ENCODE measurements around the gene BCO1.

Gene BCO1

DNA sequence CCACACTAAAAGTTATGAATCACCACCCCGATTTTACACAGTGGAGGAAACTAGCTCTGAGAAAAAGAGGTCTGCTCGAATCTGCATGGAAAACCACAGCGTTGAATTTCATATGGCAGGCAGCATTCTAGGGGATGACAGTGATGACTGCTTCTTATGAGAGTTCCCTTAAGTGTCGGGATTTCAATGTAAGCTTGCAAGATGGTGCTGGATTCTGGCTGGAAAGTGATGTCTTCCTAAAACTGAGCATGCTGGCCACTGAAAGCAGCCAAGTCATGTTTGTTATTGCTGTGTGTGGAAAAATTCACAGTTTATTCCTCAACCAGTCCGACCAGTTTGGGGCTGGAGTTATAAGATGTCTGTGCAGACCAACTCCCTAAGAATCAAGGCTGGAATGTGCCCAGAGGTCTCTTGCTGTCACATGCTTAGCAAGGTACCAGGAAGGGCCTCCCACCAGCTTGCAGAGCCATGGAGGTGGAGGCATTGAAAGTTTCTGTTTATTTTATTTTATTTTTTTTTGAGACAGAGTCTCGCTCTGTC lies 39.1 kb downstream of the BCO1 start:
- Histone ChIP-seq H2BK5ac (ENCODE audit: low read length) (no peak overlapping the region), H2BK15ac (ENCODE audit: low read length) (no peak overlapping the region), H3K18ac (ENCODE audit: low read length) (no peak overlapping the region), H3K36me3 (replicated peaks in 1 of 2; ENCODE audit: control insufficient read depth in 2 of 2, insufficient read depth in 2 of 2, low read length in 2 of 2) (no peaks in the 10 kb centered on the region), H3K27ac (replicated peaks; ENCODE audit: low read length) (no peak overlapping the region), H2AFZ (ENCODE audit: low read length) (peak overlapping the region; percentile 13), H3K23ac (ENCODE audit: low read depth, low read length, poor library complexity) (no peak overlapping the region), H2BK12ac (ENCODE audit: low read length) (no peak overlapping the region), H3K27me3 (ENCODE audit: control insufficient read depth in 3 of 3, insufficient read depth in 3 of 3, low read depth in 1 of 3, low read length in 3 of 3) (peaks cover 0 to 7% (median 2%) of the 10 kb centered on the region in 3 experiments), H2BK120ac (ENCODE audit: low read depth, low read length) (no peak overlapping the region), H3K14ac (ENCODE audit: low read length) (no peak overlapping the region), H3K9me3 (replicated peaks in 1 of 2; ENCODE audit: control insufficient read depth in 2 of 2, insufficient read depth in 1 of 2, low read depth in 1 of 2, low read length in 2 of 2) (no peaks in the 10 kb centered on the region), H3K4ac (ENCODE audit: low read length) (no peak overlapping the region), H3K9ac (ENCODE audit: low read depth, low read length, poor library complexity) (no peak overlapping the region), H3K4me2 (ENCODE audit: insufficient read depth, low read length, poor library complexity, severe bottlenecking) (no peak overlapping the region), H4K8ac (ENCODE audit: low read depth, low read length) (no peak overlapping the region), H2AK5ac (ENCODE audit: low read depth, low read length) (no peak overlapping the region), H3K79me1 (ENCODE audit: low read depth, low read length) (no peaks in the 10 kb centered on the region), H3K4me3 (ENCODE audit: low read length in 2 of 2) (no peak overlapping the region), H3K4me1 (ENCODE audit: control insufficient read depth in 2 of 2, insufficient read depth in 1 of 2, low read depth in 1 of 2, low read length in 2 of 2) (no peaks in the 10 kb centered on the region), H4K91ac (ENCODE audit: low read depth, low read length, poor library complexity) (no peak overlapping the region)
- no CpG with 5 or more reads among the region's 6 CpGs for WGBS, 2 donors (ENCODE audit: extremely low coverage in 2 of 2, insufficient read length in 2 of 2, insufficient replicate concordance in 1 of 2)
- DNase-seq (ENCODE audit: low spot score): no peak

DNA sequence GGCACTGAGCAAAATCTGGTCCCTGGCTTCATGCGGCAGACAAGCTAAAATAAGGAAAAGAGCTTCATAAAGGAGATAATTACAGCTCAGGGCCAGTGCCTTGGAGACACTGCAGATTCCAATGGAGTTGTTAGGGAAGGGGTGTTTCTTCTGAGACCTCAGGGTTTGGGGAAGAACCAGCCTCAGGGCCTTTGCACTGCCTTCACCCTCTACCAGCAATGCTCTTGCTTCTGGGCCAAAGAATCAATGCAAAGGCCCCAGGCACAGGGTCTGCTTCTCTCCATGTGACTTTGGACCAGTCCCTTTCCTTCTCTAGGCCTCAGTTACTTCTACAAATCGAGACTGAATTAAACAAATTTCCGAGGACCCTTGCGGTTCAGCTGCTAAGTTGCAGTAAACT lies 40.0 kb downstream of the BCO1 start:
- H3K27ac ChIP-seq (replicated peaks; ENCODE audit: low read length): no peak overlapping the region
- no CpG with 5 or more reads among the region's 4 CpGs for WGBS, 2 donors (ENCODE audit: extremely low coverage in 2 of 2, insufficient read length in 2 of 2, insufficient replicate concordance in 1 of 2)

DNA sequence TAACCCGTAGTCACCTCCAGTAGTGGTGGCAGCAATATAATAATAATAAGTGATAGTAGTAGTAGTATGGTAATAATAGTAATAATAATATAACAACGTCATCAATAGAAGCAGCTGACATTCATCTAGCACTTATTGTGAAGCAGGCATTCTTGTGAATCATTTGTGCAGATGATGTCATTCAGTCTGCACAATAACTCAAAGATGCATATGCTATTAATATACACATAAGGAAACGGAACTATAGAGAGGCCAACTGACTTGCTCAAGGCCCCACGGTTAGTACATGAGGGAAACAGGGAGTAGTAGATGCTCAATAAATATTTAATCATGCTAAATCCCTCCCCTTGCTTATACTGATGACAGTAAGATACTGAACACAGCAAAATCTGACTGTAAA lies 40.9 kb downstream of the BCO1 start:
- no peak overlapping the region for H3K4me3 ChIP-seq (ENCODE audit: low read length in 2 of 2)
- H3K4me2 ChIP-seq (ENCODE audit: insufficient read depth, low read length, poor library complexity, severe bottlenecking): no peak overlapping the region
- no peak overlapping the region for H3K27ac ChIP-seq (replicated peaks; ENCODE audit: low read length)
- no peaks in the 10 kb centered on the region for H3K4me1 ChIP-seq (ENCODE audit: control insufficient read depth in 2 of 2, insufficient read depth in 1 of 2, low read depth in 1 of 2, low read length in 2 of 2)
- no peak overlapping the region for H3K14ac ChIP-seq (ENCODE audit: low read length)
- H3K9me3 ChIP-seq (replicated peaks in 1 of 2; ENCODE audit: control insufficient read depth in 2 of 2, insufficient read depth in 1 of 2, low read depth in 1 of 2, low read length in 2 of 2): no peaks in the 10 kb centered on the region
- no peak overlapping the region for H3K9ac ChIP-seq (ENCODE audit: low read depth, low read length, poor library complexity)
- peaks cover 0 to 7% (median 2%) of the 10 kb centered on the region in 3 experiments for H3K27me3 ChIP-seq (ENCODE audit: control insufficient read depth in 3 of 3, insufficient read depth in 3 of 3, low read depth in 1 of 3, low read length in 3 of 3)
- no peak for DNase-seq (ENCODE audit: low spot score)
- H3K79me1 ChIP-seq (ENCODE audit: low read depth, low read length): no peaks in the 10 kb centered on the region
- H4K91ac ChIP-seq (ENCODE audit: low read depth, low read length, poor library complexity): no peak overlapping the region
- no peak overlapping the region for H3K18ac ChIP-seq (ENCODE audit: low read length)
- no peak overlapping the region for H2BK12ac ChIP-seq (ENCODE audit: low read length)
- H3K36me3 ChIP-seq (replicated peaks in 1 of 2; ENCODE audit: control insufficient read depth in 2 of 2, insufficient read depth in 2 of 2, low read length in 2 of 2): no peaks in the 10 kb centered on the region
- H2BK15ac ChIP-seq (ENCODE audit: low read length): no peak overlapping the region
- no CpG with 5 or more reads among the region's 4 CpGs for WGBS, 2 donors (ENCODE audit: extremely low coverage in 2 of 2, insufficient read length in 2 of 2, insufficient replicate concordance in 1 of 2)
- no peak overlapping the region for H3K23ac ChIP-seq (ENCODE audit: low read depth, low read length, poor library complexity)
- H3K4ac ChIP-seq (ENCODE audit: low read length): no peak overlapping the region
- H2BK120ac ChIP-seq (ENCODE audit: low read depth, low read length): no peak overlapping the region
- H4K8ac ChIP-seq (ENCODE audit: low read depth, low read length): no peak overlapping the region
- no peak overlapping the region for H2BK5ac ChIP-seq (ENCODE audit: low read length)
- no peak overlapping the region for H2AFZ ChIP-seq (ENCODE audit: low read length)
- no peak overlapping the region for H2AK5ac ChIP-seq (ENCODE audit: low read depth, low read length)

More for the DNA sequence above, 40.0 kb downstream of the BCO1 start:
- Histone ChIP-seq H2BK5ac (ENCODE audit: low read length) (no peak overlapping the region), H3K36me3 (replicated peaks in 1 of 2; ENCODE audit: control insufficient read depth in 2 of 2, insufficient read depth in 2 of 2, low read length in 2 of 2) (no peaks in the 10 kb centered on the region), H3K23ac (ENCODE audit: low read depth, low read length, poor library complexity) (no peak overlapping the region), H3K79me1 (ENCODE audit: low read depth, low read length) (no peaks in the 10 kb centered on the region), H2AK5ac (ENCODE audit: low read depth, low read length) (no peak overlapping the region), H3K27me3 (ENCODE audit: control insufficient read depth in 3 of 3, insufficient read depth in 3 of 3, low read depth in 1 of 3, low read length in 3 of 3) (peaks cover 0 to 7% (median 2%) of the 10 kb centered on the region in 3 experiments), H2BK120ac (ENCODE audit: low read depth, low read length) (no peak overlapping the region), H3K4me2 (ENCODE audit: insufficient read depth, low read length, poor library complexity, severe bottlenecking) (no peak overlapping the region), H3K14ac (ENCODE audit: low read length) (no peak overlapping the region), H3K18ac (ENCODE audit: low read length) (no peak overlapping the region), H2AFZ (ENCODE audit: low read length) (no peak overlapping the region), H4K91ac (ENCODE audit: low read depth, low read length, poor library complexity) (no peak overlapping the region), H3K4ac (ENCODE audit: low read length) (no peak overlapping the region), H2BK12ac (ENCODE audit: low read length) (no peak overlapping the region), H3K4me1 (ENCODE audit: control insufficient read depth in 2 of 2, insufficient read depth in 1 of 2, low read depth in 1 of 2, low read length in 2 of 2) (no peaks in the 10 kb centered on the region), H4K8ac (ENCODE audit: low read depth, low read length) (no peak overlapping the region), H3K9me3 (replicated peaks in 1 of 2; ENCODE audit: control insufficient read depth in 2 of 2, insufficient read depth in 1 of 2, low read depth in 1 of 2, low read length in 2 of 2) (no peaks in the 10 kb centered on the region), H2BK15ac (ENCODE audit: low read length) (no peak overlapping the region), H3K9ac (ENCODE audit: low read depth, low read length, poor library complexity) (no peak overlapping the region), H3K4me3 (ENCODE audit: low read length in 2 of 2) (no peak overlapping the region)
- no peak for DNase-seq (ENCODE audit: low spot score)

DNA sequence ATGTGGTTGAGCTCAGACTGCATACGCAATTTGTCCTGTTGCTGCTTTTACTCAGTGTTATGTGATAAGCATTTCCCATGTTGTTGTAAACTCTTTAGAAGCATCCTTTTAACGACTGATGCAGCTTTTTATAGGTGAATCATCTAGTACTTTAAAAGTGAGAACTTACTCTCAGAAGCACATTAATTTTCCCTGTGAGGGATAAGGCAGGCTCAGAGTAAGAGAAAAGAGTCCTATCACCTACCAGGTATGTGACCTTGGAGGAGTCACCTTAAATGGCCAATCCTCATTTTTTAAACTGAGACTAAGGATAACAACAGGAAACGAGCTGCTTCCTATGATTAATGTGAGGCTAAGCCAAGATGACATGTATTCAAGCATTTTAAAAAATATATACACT lies 41.9 kb downstream of the BCO1 start:
- Histone ChIP-seq H3K4me3 (ENCODE audit: low read length in 2 of 2) (no peak overlapping the region), H3K4me2 (ENCODE audit: insufficient read depth, low read length, poor library complexity, severe bottlenecking) (no peak overlapping the region), H2BK15ac (ENCODE audit: low read length) (no peak overlapping the region), H2AFZ (ENCODE audit: low read length) (no peak overlapping the region), H4K91ac (ENCODE audit: low read depth, low read length, poor library complexity) (no peak overlapping the region), H3K27ac (replicated peaks; ENCODE audit: low read length) (no peak overlapping the region), H3K23ac (ENCODE audit: low read depth, low read length, poor library complexity) (no peak overlapping the region), H3K27me3 (ENCODE audit: control insufficient read depth in 3 of 3, insufficient read depth in 3 of 3, low read depth in 1 of 3, low read length in 3 of 3) (peaks cover 0 to 7% (median 2%) of the 10 kb centered on the region in 3 experiments), H2AK5ac (ENCODE audit: low read depth, low read length) (no peak overlapping the region), H4K8ac (ENCODE audit: low read depth, low read length) (no peak overlapping the region), H3K4me1 (ENCODE audit: control insufficient read depth in 2 of 2, insufficient read depth in 1 of 2, low read depth in 1 of 2, low read length in 2 of 2) (no peaks in the 10 kb centered on the region), H3K18ac (ENCODE audit: low read length) (no peak overlapping the region), H3K9me3 (replicated peaks in 1 of 2; ENCODE audit: control insufficient read depth in 2 of 2, insufficient read depth in 1 of 2, low read depth in 1 of 2, low read length in 2 of 2) (no peaks in the 10 kb centered on the region), H3K14ac (ENCODE audit: low read length) (no peak overlapping the region), H3K79me1 (ENCODE audit: low read depth, low read length) (no peaks in the 10 kb centered on the region), H2BK12ac (ENCODE audit: low read length) (no peak overlapping the region), H3K4ac (ENCODE audit: low read length) (no peak overlapping the region), H3K36me3 (replicated peaks in 1 of 2; ENCODE audit: control insufficient read depth in 2 of 2, insufficient read depth in 2 of 2, low read length in 2 of 2) (no peaks in the 10 kb centered on the region), H3K9ac (ENCODE audit: low read depth, low read length, poor library complexity) (no peak overlapping the region), H2BK5ac (ENCODE audit: low read length) (no peak overlapping the region), H2BK120ac (ENCODE audit: low read depth, low read length) (no peak overlapping the region)
- no CpG with 5 or more reads among the region's 3 CpGs for WGBS, 2 donors (ENCODE audit: extremely low coverage in 2 of 2, insufficient read length in 2 of 2, insufficient replicate concordance in 1 of 2)
- no peak for DNase-seq (ENCODE audit: low spot score)
